Fibroblast of skin of right quadriceps (primary cell): ENCODE results near the gene MKI67.
"Not testable (repeated sequence)": the region's sequence is repeated elsewhere in the genome, so short reads cannot be mapped to it uniquely, and the experiment has no call there.

ENCODE experiments used
- DNase-seq: peaks from one replicate; pipeline ENCODE4 v3.0.0-alpha.2; 2013

The MKI67 gene

GRCh38 chr10:128149267-128150014 lies 23.2 kb upstream of the MKI67 start:
- DNase-seq: no peak

DNA sequence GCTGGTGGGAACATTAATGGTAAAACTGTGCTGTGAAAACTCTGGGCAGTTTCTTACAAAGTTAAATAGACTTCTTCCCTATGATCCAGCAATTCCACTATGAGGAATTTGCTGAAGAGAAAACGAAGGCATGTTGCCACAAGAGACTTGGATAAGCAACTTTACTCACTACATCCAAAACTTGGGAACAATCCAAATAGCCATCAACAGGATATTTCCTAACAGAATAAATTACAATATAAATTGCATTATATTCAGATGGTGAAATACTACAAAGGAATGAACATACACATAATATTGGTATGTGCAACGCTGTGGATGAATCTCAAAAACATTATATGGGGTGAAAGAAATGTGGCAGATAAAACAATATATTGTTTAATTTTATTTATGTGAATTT lies 21.4 kb upstream of the MKI67 start:
- peak; percentile 97 for DNase-seq

DNA sequence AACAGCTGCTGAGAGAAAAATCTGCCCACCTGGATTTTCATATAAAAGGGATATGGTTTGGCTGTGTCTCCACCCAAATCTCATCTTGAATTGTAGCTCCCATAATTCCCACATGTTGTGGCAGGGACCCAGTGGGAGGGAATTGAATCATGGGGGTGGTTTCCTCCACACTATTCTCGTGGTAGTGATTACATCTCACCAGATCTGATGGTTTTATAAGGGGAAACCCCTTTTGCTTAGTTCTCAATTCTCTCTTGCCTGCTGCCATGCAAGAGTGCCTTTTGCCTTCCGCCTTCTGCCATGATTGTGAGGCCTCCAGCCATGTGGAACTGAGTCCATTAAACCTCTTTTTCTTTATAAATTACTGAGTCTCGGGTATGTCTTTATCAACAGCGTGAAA lies 20.8 kb upstream of the MKI67 start:
- no peak for DNase-seq

DNA sequence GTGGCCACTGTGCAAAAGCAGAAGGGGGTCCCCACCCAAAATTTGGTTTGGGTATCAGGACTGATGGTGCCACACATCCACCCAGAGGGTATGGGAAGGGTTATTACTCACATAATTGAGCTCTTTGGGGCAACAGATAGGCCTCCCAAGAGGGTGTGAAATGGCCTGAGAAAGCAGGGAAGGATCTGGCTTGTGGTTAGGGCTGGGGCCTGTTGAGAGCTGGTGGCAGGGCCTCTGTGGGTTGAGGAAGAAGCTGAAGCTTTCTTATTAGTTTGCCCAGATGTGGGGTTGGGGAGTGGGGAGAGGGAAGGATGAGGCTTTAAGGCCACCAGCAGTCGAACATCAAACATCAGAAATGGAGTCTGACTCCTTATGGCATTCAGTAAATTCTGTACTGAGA lies 18.3 kb upstream of the MKI67 start:
- no peak for DNase-seq

GRCh38 chr10:128143531-128143930 lies 17.3 kb upstream of the MKI67 start:
- DNase-seq: no peak

- DNase-seq: no peak
Measured at GRCh38 chr10:128140425-128140824, 14.2 kb upstream of the MKI67 start.

- DNase-seq: not testable (repeated sequence)
Measured at GRCh38 chr10:128138429-128138828, 12.2 kb upstream of the MKI67 start.

- peak; percentile 28 for DNase-seq
Measured at GRCh38 chr10:128137877-128138276, 11.7 kb upstream of the MKI67 start.

- DNase-seq: peak; percentile 49
Measured at GRCh38 chr10:128130051-128130450, 3.8 kb upstream of the MKI67 start.

GRCh38 chr10:128128582-128128981 lies 2.4 kb upstream of the MKI67 start:
- no peak for DNase-seq

GRCh38 chr10:128125416-128125943 lies 743 bp downstream of the MKI67 start:
- DNase-seq: no peak

GRCh38 chr10:128124813-128125403 lies 1.3 kb downstream of the MKI67 start:
- DNase-seq: no peak

DNA sequence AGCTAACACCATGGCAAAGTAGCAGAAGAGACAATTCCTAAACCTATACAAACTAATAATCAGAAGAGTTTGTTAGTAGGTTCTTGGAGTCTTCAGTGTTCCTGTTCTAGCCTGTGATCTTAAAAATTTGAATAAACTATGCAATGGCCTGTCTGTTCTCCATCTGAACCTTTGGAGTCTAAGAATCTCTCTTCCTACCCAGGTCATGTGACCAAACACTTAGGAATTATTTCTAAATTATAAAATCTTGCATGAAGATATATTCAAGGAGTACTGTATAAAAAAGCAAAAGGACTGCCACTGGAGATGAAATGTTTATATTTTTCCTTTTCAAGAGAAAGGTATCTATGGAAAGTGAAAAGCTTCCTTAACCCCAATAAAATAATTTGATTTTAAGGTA lies 2.4 kb downstream of the MKI67 start:
- DNase-seq: no peak

GRCh38 chr10:128122931-128123330 lies 3.3 kb downstream of the MKI67 start:
- DNase-seq: no peak

GRCh38 chr10:128121750-128122412 lies 4.3 kb downstream of the MKI67 start:
- DNase-seq: no peak

DNA sequence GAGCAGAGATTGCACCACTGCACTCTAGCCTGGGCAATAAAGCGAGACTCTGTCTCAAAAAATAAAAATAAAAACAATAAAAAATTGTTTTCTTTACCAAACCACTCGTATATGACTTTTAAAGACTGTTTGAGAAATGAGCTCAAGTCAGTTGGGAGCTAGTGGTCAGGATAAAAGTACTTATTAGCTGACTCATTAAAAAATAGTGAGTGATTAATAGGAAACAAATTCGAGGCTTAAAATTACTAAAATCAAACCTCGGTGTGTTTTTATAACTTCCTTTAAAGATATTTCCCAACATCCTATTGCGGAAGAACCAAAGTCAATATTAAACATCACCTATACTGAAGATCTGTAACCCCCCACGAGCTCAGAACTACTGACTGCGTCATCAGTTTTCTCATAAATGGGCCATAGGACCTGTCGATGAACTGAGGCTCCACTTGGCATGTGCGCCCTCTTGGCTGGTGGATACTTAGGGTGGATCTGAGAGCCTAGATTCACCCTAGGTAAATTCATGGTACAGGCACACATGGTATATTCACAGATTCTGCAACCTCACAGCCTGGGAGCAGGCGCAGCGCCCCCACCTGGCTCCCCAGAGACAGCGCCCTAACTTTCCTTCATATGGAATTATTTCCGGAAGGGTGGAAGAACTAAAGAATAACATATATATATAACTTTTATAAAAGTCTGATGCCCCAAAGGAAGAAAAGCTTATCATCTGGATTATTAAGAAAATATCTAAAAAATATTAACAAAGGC lies 9.2 kb downstream of the MKI67 start:
- no peak for DNase-seq

- DNase-seq: no peak
Measured at GRCh38 chr10:128116187-128116586, 10.0 kb downstream of the MKI67 start.

DNA sequence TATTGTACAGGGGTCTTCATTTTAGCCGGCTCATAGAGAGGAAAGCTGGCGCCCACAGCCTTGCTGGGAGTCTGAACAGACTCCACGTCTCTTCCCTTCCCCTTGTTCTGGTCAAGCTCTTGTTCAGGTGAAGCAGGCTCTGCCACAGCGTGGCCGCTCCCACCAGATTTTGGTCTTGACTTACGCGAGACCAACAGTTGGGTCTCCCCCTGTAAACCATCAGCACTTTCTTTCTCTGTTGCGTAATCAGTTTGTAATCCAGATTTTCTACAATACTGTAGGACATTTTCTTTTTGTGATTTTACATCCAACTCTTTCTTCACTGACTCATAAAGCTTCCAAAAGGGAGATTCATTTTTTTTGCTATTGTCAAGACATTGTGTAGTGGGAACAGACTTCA lies 10.9 kb downstream of the MKI67 start:
- no peak for DNase-seq

- DNase-seq: no peak
Measured at GRCh38 chr10:128114901-128115300, 11.3 kb downstream of the MKI67 start.

DNA sequence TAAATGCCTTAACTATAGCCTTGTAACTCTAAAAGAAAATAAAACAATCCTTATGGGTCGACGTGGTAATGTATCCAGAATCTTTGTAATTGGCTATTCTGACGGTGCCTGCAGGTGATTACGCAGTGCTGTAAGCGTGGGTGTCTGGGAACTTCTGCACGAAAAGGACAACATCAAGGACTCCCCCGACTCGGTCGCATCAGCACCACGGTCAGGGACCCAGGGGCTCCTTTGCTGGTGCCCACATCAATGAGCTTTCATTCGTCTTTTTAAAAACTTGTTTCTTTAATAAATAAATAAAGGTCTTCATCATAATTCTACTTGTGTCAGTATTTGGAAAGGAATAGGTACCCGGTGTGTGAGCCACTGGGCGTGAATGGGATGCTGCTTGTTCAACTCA lies 13.2 kb downstream of the MKI67 start:
- no peak for DNase-seq

DNA sequence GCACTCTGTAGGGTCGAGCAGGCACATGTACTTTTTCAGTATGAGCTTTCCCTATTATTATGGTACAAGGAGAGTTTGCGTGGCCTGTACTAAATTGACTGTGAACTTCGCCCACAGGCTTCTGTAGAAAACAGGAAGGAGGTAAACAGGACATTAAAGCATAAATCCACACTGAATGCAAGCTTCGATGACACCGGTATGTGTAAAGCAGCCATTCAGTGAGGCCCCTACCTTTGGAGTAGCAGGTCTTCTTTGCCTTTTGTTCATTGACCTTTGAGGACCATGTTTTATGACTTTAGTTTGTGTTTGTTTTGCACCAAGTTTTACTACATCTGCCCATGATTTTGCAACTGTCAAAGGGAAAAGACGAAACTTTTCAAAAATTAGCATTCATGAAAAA lies 14.5 kb downstream of the MKI67 start:
- DNase-seq: no peak

- no peak for DNase-seq
Measured at GRCh38 chr10:128110339-128110738, 15.9 kb downstream of the MKI67 start.

DNA sequence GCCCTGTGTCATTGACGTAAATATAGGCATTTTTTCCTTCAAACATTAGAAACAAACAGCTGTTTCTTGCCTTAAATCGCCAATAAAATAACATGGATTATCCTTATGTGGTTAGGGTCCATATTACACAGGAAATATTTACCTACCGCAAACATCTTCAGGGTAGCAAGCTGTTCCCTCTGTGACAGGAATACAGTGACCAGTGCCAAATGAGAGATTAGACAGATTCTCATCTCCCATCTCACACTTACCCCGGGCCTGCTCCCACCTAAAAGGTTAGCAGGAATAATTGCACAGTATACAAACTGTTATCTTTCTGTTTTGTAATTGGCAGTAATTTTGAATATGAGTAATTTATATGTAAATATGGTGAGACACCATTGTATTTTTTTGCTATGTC lies 16.5 kb downstream of the MKI67 start:
- no peak for DNase-seq
